ENCODE data around the gene TBC1D2B.

The TBC1D2B gene

GRCh38 chr15:78110096-78110495 lies 32.6 kb upstream of the TBC1D2B start:
- TF ChIP-seq CTCF (IDR thresholded peaks at IDR 0.05; ENCODE audit: insufficient read depth, low read depth, low read length, missing control alignments), result no peak
- H3K4me3 ChIP-seq (ENCODE audit: low read length), result no peak overlapping the region
- DNase-seq (ENCODE audit: low read depth), result no peak

- no peak overlapping the region for H3K4me3 ChIP-seq (ENCODE audit: low read length)
- no peak for TF ChIP-seq CTCF (IDR thresholded peaks at IDR 0.05; ENCODE audit: insufficient read depth, low read depth, low read length, missing control alignments)
- DNase-seq (ENCODE audit: low read depth), result no peak
Observed at GRCh38 chr15:78109156-78109555, 31.6 kb upstream of the TBC1D2B start.

- no peak overlapping the region for H3K4me3 ChIP-seq (ENCODE audit: low read length)
- DNase-seq (ENCODE audit: low read depth), result peak; percentile 81
- TF ChIP-seq CTCF (IDR thresholded peaks at IDR 0.05; ENCODE audit: insufficient read depth, low read depth, low read length, missing control alignments), result peak; percentile 90
Observed at GRCh38 chr15:78108300-78109084, 31.0 kb upstream of the TBC1D2B start.

GRCh38 chr15:78107471-78107870 lies 30.0 kb upstream of the TBC1D2B start:
- no peak for DNase-seq (ENCODE audit: low read depth)
- no peak for TF ChIP-seq CTCF (IDR thresholded peaks at IDR 0.05; ENCODE audit: insufficient read depth, low read depth, low read length, missing control alignments)

GRCh38 chr15:78105476-78106241 lies 28.1 kb upstream of the TBC1D2B start:
- H3K4me3 ChIP-seq (ENCODE audit: low read length), result no peak overlapping the region
- TF ChIP-seq CTCF (IDR thresholded peaks at IDR 0.05; ENCODE audit: insufficient read depth, low read depth, low read length, missing control alignments), result no peak
- DNase-seq (ENCODE audit: low read depth), result no peak

More at GRCh38 chr15:78107471-78107870, 30.0 kb upstream of the TBC1D2B start:
- H3K4me3 ChIP-seq (ENCODE audit: low read length), result no peak overlapping the region

- no peak for DNase-seq (ENCODE audit: low read depth)
- TF ChIP-seq CTCF (IDR thresholded peaks at IDR 0.05; ENCODE audit: insufficient read depth, low read depth, low read length, missing control alignments), result no peak
- H3K4me3 ChIP-seq (ENCODE audit: low read length), result no peak overlapping the region
Observed at GRCh38 chr15:78104566-78105475, 27.3 kb upstream of the TBC1D2B start.
